ENCODE results near the gene ME2. TPM values are rescaled to one million over a fixed set of nuclear protein-coding genes. Genes with fewer than 3 reads are reported as not detected.
"Not testable (repeated sequence)": the region's sequence is repeated elsewhere in the genome, so short reads cannot be mapped to it uniquely, and the experiment has no call there.

ME2 gene
- total RNA-seq, 2 donors from 2014 or later: 72.8 to 74.4 TPM

GRCh38 chr18:50880119-50880465, 1.2 kb downstream of the ME2 start:
- Mint-ChIP-seq H3K4me1 (peaks cover 20% of the 10 kb centered on the region), H3K27ac (peak overlapping the region; percentile 92), H3K27me3 (ENCODE audit: insufficient read depth) (no peaks in the 10 kb centered on the region), H3K9me3 (peaks cover 2% of the 10 kb centered on the region), H3K4me3 (peak overlapping the region; percentile 80), H3K36me3 (ENCODE audit: low read depth) (peaks cover 7% of the 10 kb centered on the region)
- Histone ChIP-seq H3K36me3 (ENCODE audit: control insufficient read depth, insufficient read depth, low read length) (peaks cover 12% of the 10 kb centered on the region), H3K9me3 (ENCODE audit: control insufficient read depth, low read length) (peaks cover 5% of the 10 kb centered on the region), H3K4me3 (ENCODE audit: low read length) (peak overlapping the region; percentile 89), H3K4me1 (ENCODE audit: control insufficient read depth, insufficient read depth, low read length) (peaks cover 3% of the 10 kb centered on the region), H3K27me3 (ENCODE audit: control insufficient read depth, insufficient read depth, low read length, poor library complexity, severe bottlenecking) (no peaks in the 10 kb centered on the region), H3K27ac (ENCODE audit: low read depth, low read length) (no peak overlapping the region), H3K9ac (ENCODE audit: extremely low read depth, low read length, poor library complexity, severe bottlenecking) (peak overlapping the region; percentile 72)
- 0 to 2% methylated on average over 3 to 5 of the region's 6 CpGs for WGBS, 2 experiments (ENCODE audit: insufficient coverage in 1 of 2, insufficient read length in 1 of 2)
- no peak for TF ChIP-seq CTCF (conservative IDR thresholded peaks at IDR 0.05)
- DNase-seq: no peak

- Histone ChIP-seq H3K36me3 (ENCODE audit: control insufficient read depth, insufficient read depth, low read length) (peaks cover 12% of the 10 kb centered on the region), H3K4me3 (ENCODE audit: low read length) (peak overlapping the region; percentile 89)
- H3K27me3 Mint-ChIP-seq (ENCODE audit: insufficient read depth); H3K27me3 ChIP-seq (ENCODE audit: control insufficient read depth, insufficient read depth, low read length, poor library complexity, severe bottlenecking); DNase-seq; H3K9me3 Mint-ChIP-seq; H3K27ac ChIP-seq (ENCODE audit: low read depth, low read length); H3K9me3 ChIP-seq (ENCODE audit: control insufficient read depth, low read length); H3K27ac Mint-ChIP-seq; H3K36me3 Mint-ChIP-seq (ENCODE audit: low read depth); H3K9ac ChIP-seq (ENCODE audit: extremely low read depth, low read length, poor library complexity, severe bottlenecking); H3K4me1 ChIP-seq (ENCODE audit: control insufficient read depth, insufficient read depth, low read length): not testable (repeated sequence)
- Mint-ChIP-seq H3K4me3 (peak overlapping the region; percentile 80), H3K4me1 (peaks cover 16% of the 10 kb centered on the region)
- 88 to 96% methylated on average over 6 to 9 of the region's 9 CpGs for WGBS, 2 experiments (ENCODE audit: insufficient coverage in 1 of 2, insufficient read length in 1 of 2)
Measured at GRCh38 chr18:50880944-50881343, 2.0 kb downstream of the ME2 start.

- 81 to 95% methylated on average over 4 to 6 of the region's 7 CpGs for WGBS, 2 experiments (ENCODE audit: insufficient coverage in 1 of 2, insufficient read length in 1 of 2)
- Histone ChIP-seq H3K9me3 (ENCODE audit: control insufficient read depth, low read length) (peaks cover 23% of the 10 kb centered on the region), H3K27me3 (ENCODE audit: control insufficient read depth, insufficient read depth, low read length, poor library complexity, severe bottlenecking) (no peaks in the 10 kb centered on the region), H3K9ac (ENCODE audit: extremely low read depth, low read length, poor library complexity, severe bottlenecking) (no peak overlapping the region), H3K4me1 (ENCODE audit: control insufficient read depth, insufficient read depth, low read length) (no peaks in the 10 kb centered on the region), H3K4me3 (ENCODE audit: low read length) (no peak overlapping the region), H3K36me3 (ENCODE audit: control insufficient read depth, insufficient read depth, low read length) (peaks cover 57% of the 10 kb centered on the region), H3K27ac (ENCODE audit: low read depth, low read length) (no peak overlapping the region)
- Mint-ChIP-seq H3K4me3 (no peak overlapping the region), H3K36me3 (ENCODE audit: low read depth) (peaks cover 18% of the 10 kb centered on the region), H3K9me3 (peaks cover 2% of the 10 kb centered on the region), H3K27ac (no peak overlapping the region), H3K27me3 (ENCODE audit: insufficient read depth) (no peaks in the 10 kb centered on the region), H3K4me1 (peaks cover 3% of the 10 kb centered on the region)
- TF ChIP-seq CTCF (conservative IDR thresholded peaks at IDR 0.05): no peak
- no peak for DNase-seq
Measured at GRCh38 chr18:50886929-50887328, 8.0 kb downstream of the ME2 start.
